Measurements from ENCODE around the gene RAB44. TPM values are rescaled to one million over a fixed set of nuclear protein-coding genes. Genes with fewer than 3 reads are reported as not detected.

Gene RAB44
- total and polyA plus RNA-seq, 9 of the 15 experiments (the other 6 are each of a cell fraction or from before 2014, with no cell fraction given) = not detected

GRCh38 chr6:36758516-36759147, 61.0 kb downstream of the RAB44 start:
- BruUV-seq (replicated peaks) = no TSS peak
- peak overlapping the region in 1 of 2 experiments; percentile 53; a peak in 1 of 4 replicates for H3K9ac ChIP-seq (ENCODE audit: insufficient read depth in 1 of 2, low read depth in 2 of 2, low read length in 2 of 2)
- peaks cover 25 to 43% of the 10 kb centered on the region in 2 experiments; a peak in 4 of 5 replicates for H3K27me3 ChIP-seq (ENCODE audit: control insufficient read depth in 2 of 2, insufficient read depth in 2 of 2, low read length in 2 of 2)
- CTCF ChIA-PET (ENCODE audit: low intra/inter-chr PET ratio) = interaction anchor here (0.5 to 2.2 kb wide), 5 partner anchors 116 to 561 kb away, joined by 3 to 21 read pairs (median 3); no protein-coding TSS in a partner anchor
- H3K36me3 ChIP-seq (ENCODE audit: control insufficient read depth, insufficient read depth, low read length) = no peaks in the 10 kb centered on the region
- peaks cover 0 to 5% of the 10 kb centered on the region in 2 experiments; a peak in 3 of 5 replicates for H3K4me1 ChIP-seq (replicated peaks in 1 of 2; ENCODE audit: control insufficient read depth in 2 of 2, insufficient read depth in 2 of 2, low read length in 2 of 2)
- peak overlapping the region; percentile 57 for H2AFZ ChIP-seq (ENCODE audit: low read depth, low read length)
- H3K4me3 ChIP-seq = peak overlapping the region; percentile 7; the same call in 1 of the 2 replicates
- no peaks in the 10 kb centered on the region for H3K79me2 ChIP-seq (ENCODE audit: control insufficient read depth, insufficient read depth, low read length)
- ATAC-seq (peak; percentile 89), DNase-seq (ENCODE audit: extremely low read depth in 1 of 4, low spot score in 3 of 4) (peak; percentile 66 to 72 (median 68)), FAIRE-seq (peak; percentile 79)
- POLR2A ChIA-PET = interaction anchor here (0.7 to 2.9 kb wide), 8 partner anchors 14 to 550 kb away, joined by 3 to 16 read pairs (median 3); partner anchors contain the start of gene PPIL1
- peaks cover 14% of the 10 kb centered on the region; the same call in 1 of the 2 replicates for H4K20me1 ChIP-seq (replicated peaks; ENCODE audit: control insufficient read depth, insufficient read depth, low read length)
- WGBS (ENCODE audit: insufficient coverage, low coverage, missing lambda C conversion rate) = 7% methylated on average over 15 of the region's 15 CpGs
- H3K4me2 ChIP-seq (ENCODE audit: insufficient read depth, low read length) = peak overlapping the region; percentile 86
- H3K27ac ChIP-seq (ENCODE audit: extremely low read depth, low read depth, low read length) = no peak overlapping the region
- no peaks in the 10 kb centered on the region for H3K9me3 ChIP-seq (replicated peaks; ENCODE audit: control insufficient read depth, insufficient read depth, low read depth, low read length)
- H3K9me1 ChIP-seq (ENCODE audit: control insufficient read depth, insufficient read depth, low read length) = no peaks in the 10 kb centered on the region
- in situ Hi-C loops (cut with MboI) (loop anchor here (10.0 kb wide), 1 partner anchor 134 kb away; no protein-coding TSS in a partner anchor), intact Hi-C loops (cut with micrococcal nuclease) (loop anchor here (2.0 kb wide), 2 partner anchors 136 to 144 kb away; no protein-coding TSS in a partner anchor)
- TF ChIP-seq ZNF12 (CRISPR knock-in tag; IDR thresholded peaks at IDR 0.05) (no peak), ZNF263 (CRISPR knock-in tag; IDR thresholded peaks at IDR 0.05; ENCODE audit: borderline replicate concordance) (0 out of 2 replicates have a peak, but pooled peaks have one; percentile 51), CTCF (IDR thresholded peaks at IDR 0.05 in 2 of 3, conservative IDR thresholded peaks at IDR 0.05 in 1 of 3; ENCODE audit: insufficient read depth in 2 of 3, low read depth in 1 of 3, low read length in 3 of 3) (0 out of 6 replicates have a peak, but pooled peaks of 1 of the 3 experiments have one; percentile 1), E2F6 (IDR thresholded peaks at IDR 0.05; ENCODE audit: borderline replicate concordance in 1 of 2, extremely low read depth in 1 of 2, insufficient read depth in 1 of 2, insufficient read length in 1 of 2, low read depth in 1 of 2, low read length in 1 of 2, poor library complexity in 1 of 2, severe bottlenecking in 1 of 2) (no peak), ATF1 (CRISPR knock-in tag; IDR thresholded peaks at IDR 0.05) (no peak), ATF1 (tag; IDR thresholded peaks at IDR 0.05) (0 out of 2 replicates have a peak, but pooled peaks have one; percentile 19), CREB1 (IDR thresholded peaks at IDR 0.05) (no peak), CREB1 (CRISPR knock-in tag; IDR thresholded peaks at IDR 0.05) (0 out of 2 replicates have a peak, but pooled peaks have one; percentile 20), NFIC (IDR thresholded peaks at IDR 0.05) (no peak), CREB3 (tag; conservative IDR thresholded peaks at IDR 0.05; ENCODE audit: low read depth) (no peak), ZFPM2 (CRISPR knock-in tag; IDR thresholded peaks at IDR 0.05) (no peak), RB1 (IDR thresholded peaks at IDR 0.05; ENCODE audit: low read depth) (peak; percentile 7; the same call in 1 of the 2 replicates), BRCA1 (IDR thresholded peaks at IDR 0.05) (no peak), BRCA1 (CRISPR knock-in tag; IDR thresholded peaks at IDR 0.05) (0 out of 2 replicates have a peak, but pooled peaks have one; percentile 50), MAZ (CRISPR knock-in tag; conservative IDR thresholded peaks at IDR 0.05 in 1 of 2, IDR thresholded peaks at IDR 0.05 in 1 of 2) (0 out of 4 replicates have a peak, but pooled peaks of 1 of the 2 experiments have one; percentile 42), ETV6 (IDR thresholded peaks at IDR 0.05; ENCODE audit: borderline replicate concordance in 1 of 2, low read depth in 2 of 2, low read length in 1 of 2) (no peak), ETV6 (CRISPR knock-in tag; IDR thresholded peaks at IDR 0.05; ENCODE audit: borderline replicate concordance) (no peak)

Data from K562 (cell line).